ENCODE measurements around the gene ATP8B4. TPM values are rescaled to one million over a fixed set of nuclear protein-coding genes. Genes with fewer than 3 reads are reported as not detected.

ATP8B4 gene
- polyA plus RNA-seq, 6 donors from 2014 or later = not detected

- H3K4me3 Mint-ChIP-seq = no peak overlapping the region
- no peak overlapping the region for H3K27ac Mint-ChIP-seq
- peaks cover 0 to 6% of the 10 kb centered on the region in 2 donors for H3K36me3 Mint-ChIP-seq
- no peak for ATAC-seq (ENCODE audit: low read depth in 2 of 2)
- H3K4me1 Mint-ChIP-seq = no peaks in the 10 kb centered on the region
- H3K9me3 Mint-ChIP-seq = peaks cover 0 to 15% (median 7%) of the 10 kb centered on the region in 7 donors
- H3K27me3 Mint-ChIP-seq = peaks cover 0 to 6% (median 5%) of the 10 kb centered on the region in 3 donors
- DNase-seq = no peak
These were observed 310.7 kb downstream of the ATP8B4 start for GRCh38 chr15:49808341-49808740.

Other genes with a start within 250 kb of the ATP8B4 start
- 1 to 10 TPM in 1 of 6 donors, under 1 TPM in 1, not detected in 4; 0.13 to 1.0 TPM for gene SLC27A2, start 63.0 kb upstream of the ATP8B4 start, polyA plus RNA-seq (ENCODE audit: low read depth in 6 of 6)
- gene HDC, start 146.5 kb upstream of the ATP8B4 start, polyA plus RNA-seq (ENCODE audit: low read depth in 6 of 6) = 1 to 10 TPM in 1 of 6 donors, under 1 TPM in 1, not detected in 4; 0.20 to 2.8 TPM
- 10 to 100 TPM; 40.1 to 67.8 (median 48.2) TPM for gene GABPB1, start 236.0 kb upstream of the ATP8B4 start, polyA plus RNA-seq (ENCODE audit: low read depth in 6 of 6)

All from naive B cell (primary cell).